HepG2 (cell line): ENCODE results near the gene COX4I2. TPM values are rescaled to one million over a fixed set of nuclear protein-coding genes. Genes with fewer than 3 reads are reported as not detected.

Experiments
- EEA1 ChIP-seq: sonication (generic); formaldehyde crosslinking; IDR thresholded peaks from 2 replicates; pipeline ENCODE4 v1.5.1; 2020; ENCODE audit warnings: mild to moderate bottlenecking, missing genetic modification reagents, borderline replicate concordance
- JUNB ChIP-seq: sonication (generic); formaldehyde crosslinking; IDR thresholded peaks from 2 replicates; pipeline ENCODE4 v1.8.0; 2022; ENCODE audit warnings: missing genetic modification reagents, mild to moderate bottlenecking, borderline replicate concordance
- MED1 ChIP-seq: sonication (generic); formaldehyde crosslinking; IDR thresholded peaks from 2 replicates; pipeline ENCODE4 v1.4.0; 2020; ENCODE audit warnings: missing genetic modification reagents
- MEIS2 ChIP-seq: sonication (generic); formaldehyde crosslinking; IDR thresholded peaks from 2 replicates; pipeline ENCODE4 v1.9.0; 2021; ENCODE audit warnings: mild to moderate bottlenecking, missing genetic modification reagents
- MTF1 ChIP-seq: sonication (generic); formaldehyde crosslinking; IDR thresholded peaks from 2 replicates; pipeline ENCODE4 v1.5.0; 2020; ENCODE audit warnings: missing genetic modification reagents
- RFXANK ChIP-seq: IDR thresholded peaks from 2 replicates; pipeline ENCODE4 v1.6.1; 2016
- RNF219 ChIP-seq: sonication (generic); formaldehyde crosslinking; IDR thresholded peaks from 2 replicates; pipeline ENCODE4 v1.5.0; 2020; ENCODE audit warnings: mild to moderate bottlenecking, missing genetic modification reagents
- RXRA ChIP-seq: sonication (generic); formaldehyde crosslinking; IDR thresholded peaks from 2 replicates; pipeline ENCODE4 v1.5.1; 2020; ENCODE audit warnings: missing genetic modification reagents
- SP140L ChIP-seq: sonication (generic); formaldehyde crosslinking; IDR thresholded peaks from 2 replicates; pipeline ENCODE4 v1.4.0; 2020; ENCODE audit warnings: missing genetic modification reagents, borderline replicate concordance
- TEAD3 ChIP-seq: optimal IDR thresholded peaks from 2 replicates; pipeline ENCODE3; 2016; ENCODE audit warnings: borderline replicate concordance
- ZFAT ChIP-seq: sonication (generic); formaldehyde crosslinking; conservative IDR thresholded peaks from 2 replicates; pipeline ENCODE4 v1.8.1; 2023; ENCODE audit warnings: missing genetic modification reagents, inconsistent platforms
- ZNF281 ChIP-seq: sonication (generic); formaldehyde crosslinking; IDR thresholded peaks from 2 replicates; pipeline ENCODE4 v1.4.0; 2020; ENCODE audit warnings: missing genetic modification reagents, borderline replicate concordance
- ZNF331 ChIP-seq: sonication (generic); formaldehyde crosslinking; IDR thresholded peaks from 2 replicates; pipeline ENCODE4 v1.4.0; 2020; ENCODE audit warnings: missing genetic modification reagents
- ZNF343 ChIP-seq: sonication (generic); formaldehyde crosslinking; IDR thresholded peaks from 2 replicates; pipeline ENCODE4 v1.4.0; 2020; ENCODE audit warnings: mild to moderate bottlenecking, missing genetic modification reagents
- ZNF672 ChIP-seq: sonication (generic); formaldehyde crosslinking; IDR thresholded peaks from 2 replicates; pipeline ENCODE4 v1.8.1; 2022; ENCODE audit warnings: missing genetic modification reagents
- ZNF781 ChIP-seq: sonication (generic); formaldehyde crosslinking; IDR thresholded peaks from 2 replicates; pipeline ENCODE4 v1.5.1; 2020; ENCODE audit warnings: borderline replicate concordance, mild to moderate bottlenecking, missing genetic modification reagents; ENCODE audit errors: not compliant biosample characterization
- ZNF879 ChIP-seq: sonication (generic); formaldehyde crosslinking; IDR thresholded peaks from 2 replicates; pipeline ENCODE4 v1.8.1; 2023; ENCODE audit warnings: missing genetic modification reagents
- ZSCAN21 ChIP-seq: sonication (generic); formaldehyde crosslinking; IDR thresholded peaks from 2 replicates; pipeline ENCODE4 v1.8.0; 2022; ENCODE audit warnings: mild to moderate bottlenecking, missing genetic modification reagents, moderate library complexity, borderline replicate concordance
- polyA plus RNA-seq, 8 experiments: library from polyadenylated mRNA; depleted of rRNA in 3 of 8; stranded (reverse) in 7 of 8; unstranded in 1 of 8; fragments of >200 nt; fragmentation: Illumina TruSeq in 4 of 8; extraction: Trizol in 4 of 8; gene quantifications; 2 replicates each; pipeline versions ENCODE4 v1.2.1 to v1.2.3, GENCODE V29; 2011 to 2016; ENCODE audit warnings: low read depth in 4 of 8, missing spikeins in 1 of 8, mixed read lengths in 1 of 8; ENCODE audit not compliant: insufficient read depth in 1 of 8
- total RNA-seq, 5 experiments: library from RNA; depleted of rRNA; stranded (reverse); fragments of >200 nt; fragmentation: Illumina TruSeq; extraction: Trizol; gene quantifications; 2 replicates each; pipeline ENCODE4 v1.2.3, GENCODE V29; 2016; ENCODE audit warnings: low read depth in 1 of 5
- TF ChIP-seq, protein P1 (sequence below): sonication (generic); formaldehyde crosslinking; IDR thresholded peaks from 2 replicates; pipeline ENCODE4 v1.4.0; 2020; ENCODE audit warnings: mild to moderate bottlenecking, missing genetic modification reagents
- TF ChIP-seq, protein P2 (sequence below): sonication (generic); formaldehyde crosslinking; IDR thresholded peaks from 2 replicates; pipeline ENCODE4 v1.5.1; 2020; ENCODE audit warnings: missing genetic modification reagents, mild to moderate bottlenecking, borderline replicate concordance
- TF ChIP-seq, protein P3 (sequence below): sonication (generic); formaldehyde crosslinking; IDR thresholded peaks from 2 replicates; pipeline ENCODE4 v1.5.1; 2020; ENCODE audit warnings: mild to moderate bottlenecking, missing genetic modification reagents, moderate library complexity

COX4I2 gene
- total and polyA plus RNA-seq, 2 of the 13 experiments (the other 11 are each of a cell fraction or from before 2014, with no cell fraction given) = 1.1 TPM; not detected in 1

DNA sequence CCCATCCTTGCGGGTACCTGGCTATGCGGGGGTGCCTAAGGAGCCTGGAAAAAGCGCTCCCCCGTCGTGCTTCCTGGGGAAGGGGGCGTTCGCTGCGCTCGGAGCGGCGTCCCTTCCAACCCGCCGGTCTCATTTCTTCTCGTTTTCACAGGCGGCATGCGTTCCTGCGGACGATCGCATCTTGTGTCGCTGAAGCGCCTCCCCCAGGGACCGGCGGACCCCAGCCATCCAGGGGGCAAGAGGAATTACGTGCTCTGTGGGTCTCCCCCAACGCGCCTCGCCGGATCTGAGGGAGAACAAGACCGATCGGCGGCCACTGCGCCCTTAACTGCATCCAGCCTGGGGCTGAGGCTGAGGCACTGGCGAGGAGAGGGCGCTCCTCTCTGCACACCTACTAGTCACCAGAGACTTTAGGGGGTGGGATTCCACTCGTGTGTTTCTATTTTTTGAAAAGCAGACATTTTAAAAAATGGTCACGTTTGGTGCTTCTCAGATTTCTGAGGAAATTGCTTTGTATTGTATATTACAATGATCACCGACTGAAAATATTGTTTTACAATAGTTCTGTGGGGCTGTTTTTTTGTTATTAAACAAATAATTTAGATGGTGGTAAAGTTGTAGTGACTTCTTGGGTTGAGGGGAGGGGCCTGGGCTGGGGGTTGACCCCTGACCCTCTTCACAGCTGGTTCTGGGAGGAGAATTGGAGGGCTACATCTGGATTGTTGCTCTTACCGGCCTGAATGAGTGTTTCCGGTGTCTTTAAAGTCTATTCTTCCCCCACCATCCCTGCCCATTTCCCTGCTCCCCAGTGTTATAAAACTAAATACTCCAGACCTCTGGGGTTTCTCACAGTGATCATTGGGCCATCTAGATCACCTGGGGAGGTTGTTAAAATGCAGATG is 31.6 kb upstream of the COX4I2 start (continued):
- TF ChIP-seq EEA1 (CRISPR knock-in tag) (no peak), TEAD3 (CRISPR knock-in tag) (no peak), ZNF672 (CRISPR knock-in tag) (no peak), ZNF281 (CRISPR knock-in tag) (no peak), ZNF331 (CRISPR knock-in tag) (no peak), RXRA (CRISPR knock-in tag) (peak; percentile 17; the same call in 1 of the 2 replicates), JUNB (CRISPR knock-in tag) (peak; percentile 57; the same call in 1 of the 2 replicates), ZNF781 (CRISPR knock-in tag) (no peak), MTF1 (CRISPR knock-in tag) (no peak), ZFAT (CRISPR knock-in tag) (no peak), ZNF879 (CRISPR knock-in tag) (0 out of 2 replicates have a peak, but pooled peaks have one; percentile 83), RFXANK (no peak), SP140L (CRISPR knock-in tag) (no peak), MED1 (CRISPR knock-in tag) (no peak), ZSCAN21 (peak; percentile 26; the same call in 1 of the 2 replicates), ZNF343 (CRISPR knock-in tag) (no peak), MEIS2 (CRISPR knock-in tag) (peak; percentile 48), RNF219 (CRISPR knock-in tag) (no peak)
- TF ChIP-seq, protein P1, sequence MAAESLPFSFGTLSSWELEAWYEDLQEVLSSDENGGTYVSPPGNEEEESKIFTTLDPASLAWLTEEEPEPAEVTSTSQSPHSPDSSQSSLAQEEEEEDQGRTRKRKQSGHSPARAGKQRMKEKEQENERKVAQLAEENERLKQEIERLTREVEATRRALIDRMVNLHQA (CRISPR knock-in tag) = no peak
- TF ChIP-seq, protein P2, sequence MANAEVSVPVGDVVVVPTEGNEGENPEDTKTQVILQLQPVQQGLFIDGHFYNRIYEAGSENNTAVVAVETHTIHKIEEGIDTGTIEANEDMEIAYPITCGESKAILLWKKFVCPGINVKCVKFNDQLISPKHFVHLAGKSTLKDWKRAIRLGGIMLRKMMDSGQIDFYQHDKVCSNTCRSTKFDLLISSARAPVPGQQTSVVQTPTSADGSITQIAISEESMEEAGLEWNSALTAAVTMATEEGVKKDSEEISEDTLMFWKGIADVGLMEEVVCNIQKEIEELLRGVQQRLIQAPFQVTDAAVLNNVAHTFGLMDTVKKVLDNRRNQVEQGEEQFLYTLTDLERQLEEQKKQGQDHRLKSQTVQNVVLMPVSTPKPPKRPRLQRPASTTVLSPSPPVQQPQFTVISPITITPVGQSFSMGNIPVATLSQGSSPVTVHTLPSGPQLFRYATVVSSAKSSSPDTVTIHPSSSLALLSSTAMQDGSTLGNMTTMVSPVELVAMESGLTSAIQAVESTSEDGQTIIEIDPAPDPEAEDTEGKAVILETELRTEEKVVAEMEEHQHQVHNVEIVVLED (CRISPR knock-in tag) = no peak
- TF ChIP-seq, protein P3, sequence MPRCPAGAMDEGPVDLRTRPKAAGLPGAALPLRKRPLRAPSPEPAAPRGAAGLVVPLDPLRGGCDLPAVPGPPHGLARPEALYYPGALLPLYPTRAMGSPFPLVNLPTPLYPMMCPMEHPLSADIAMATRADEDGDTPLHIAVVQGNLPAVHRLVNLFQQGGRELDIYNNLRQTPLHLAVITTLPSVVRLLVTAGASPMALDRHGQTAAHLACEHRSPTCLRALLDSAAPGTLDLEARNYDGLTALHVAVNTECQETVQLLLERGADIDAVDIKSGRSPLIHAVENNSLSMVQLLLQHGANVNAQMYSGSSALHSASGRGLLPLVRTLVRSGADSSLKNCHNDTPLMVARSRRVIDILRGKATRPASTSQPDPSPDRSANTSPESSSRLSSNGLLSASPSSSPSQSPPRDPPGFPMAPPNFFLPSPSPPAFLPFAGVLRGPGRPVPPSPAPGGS (CRISPR knock-in tag) = no peak; the same call in 1 of the 2 replicates
